GM23338 (cell line): ENCODE data around the gene DOCK1. TPM values are rescaled to one million over a fixed set of nuclear protein-coding genes. Genes with fewer than 3 reads are reported as not detected.

Experiments used
- ATAC-seq: fragments of 200-7000 bp; cut with Tn5 transposase; 3 replicates; pipeline ENCODE4 v1.9.1; 2020
- DNase-seq: peaks from one replicate; pipeline ENCODE4 v3.0.0-alpha.2; 2015; ENCODE audit warnings: low spot score
- H2AFZ ChIP-seq: fragments of 200-600 bp; sonication (generic); 2 replicates; pipeline ENCODE4 v1.8.0; 2016; ENCODE audit warnings: antibody characterized with exemption, mild to moderate bottlenecking, moderate library complexity
- H3F3A ChIP-seq: fragments of 200-600 bp; sonication (generic); replicated peaks from 2 replicates; pipeline ENCODE4 v1.8.0; 2017; ENCODE audit warnings: antibody characterized with exemption, mixed run types, low read depth
- H3K27ac ChIP-seq: fragments of 200-600 bp; sonication (generic); 2 replicates; pipeline ENCODE4 v1.6.1; 2016; ENCODE audit warnings: low read depth
- H3K27me3 ChIP-seq: fragments of 200-600 bp; sonication (generic); 2 replicates; pipeline ENCODE4 v1.8.0; 2016; ENCODE audit warnings: mild to moderate bottlenecking, mixed run types, moderate library complexity; ENCODE audit not compliant: insufficient read depth
- H3K36me3 ChIP-seq: fragments of 200-600 bp; sonication (generic); 2 replicates; pipeline ENCODE4 v1.8.0; 2016; ENCODE audit warnings: mild to moderate bottlenecking; ENCODE audit not compliant: insufficient read depth
- H3K4me1 ChIP-seq: fragments of 200-600 bp; sonication (generic); 2 replicates; pipeline ENCODE4 v1.8.0; 2016; ENCODE audit warnings: mild to moderate bottlenecking, moderate library complexity; ENCODE audit not compliant: insufficient read depth
- H3K4me2 ChIP-seq: fragments of 200-600 bp; sonication (generic); 2 replicates; pipeline ENCODE4 v1.7.1; 2017; ENCODE audit warnings: mixed run types
- H3K4me3 ChIP-seq: fragments of 200-600 bp; sonication (generic); 2 replicates; pipeline ENCODE4 v1.6.1; 2016; ENCODE audit warnings: mixed run types
- H3K79me2 ChIP-seq: fragments of 200-600 bp; sonication (generic); replicated peaks from 2 replicates; pipeline ENCODE4 v1.8.0; 2017; ENCODE audit warnings: mild to moderate bottlenecking; ENCODE audit not compliant: insufficient read depth
- H3K9me2 ChIP-seq: fragments of 200-600 bp; sonication (generic); 2 replicates; pipeline ENCODE4 v1.8.0; 2017; ENCODE audit not compliant: insufficient read depth
- H4K20me1 ChIP-seq: fragments of 200-600 bp; sonication (generic); replicated peaks from 2 replicates; pipeline ENCODE4 v1.8.0; 2017; ENCODE audit warnings: mild to moderate bottlenecking; ENCODE audit not compliant: insufficient read depth
- H3K27ac Mint-ChIP-seq: 2 replicates; pipeline ENCODE4 v1.8.0; 2020; ENCODE audit warnings: inconsistent platforms, mild to moderate bottlenecking, moderate library complexity, mixed read lengths
- H3K27me3 Mint-ChIP-seq: 3 replicates; pipeline ENCODE4 v1.8.0; 2022; ENCODE audit warnings: low read depth, mild to moderate bottlenecking, moderate library complexity, mixed read lengths, inconsistent platforms; ENCODE audit not compliant: insufficient read depth, poor library complexity
- H3K36me3 Mint-ChIP-seq: 3 replicates; pipeline ENCODE4 v1.8.0; 2021; ENCODE audit warnings: low read depth, mild to moderate bottlenecking, inconsistent platforms, moderate library complexity, mixed read lengths
- H3K4me1 Mint-ChIP-seq: 3 replicates; pipeline ENCODE4 v1.8.0; 2020; ENCODE audit warnings: mild to moderate bottlenecking, inconsistent platforms, mixed read lengths
- H3K4me3 Mint-ChIP-seq: 3 replicates; pipeline ENCODE4 v1.8.0; 2021; ENCODE audit warnings: moderate library complexity, mild to moderate bottlenecking, inconsistent platforms, mixed read lengths
- H3K9me3 Mint-ChIP-seq: 3 replicates; pipeline ENCODE4 v1.8.0; 2020; ENCODE audit warnings: moderate library complexity, mild to moderate bottlenecking, inconsistent platforms, mixed read lengths
- CTCF ChIP-seq, 2 experiments: fragments of 200-600 bp in 1 of 2; sonication (generic) in 1 of 2; conservative IDR thresholded peaks; 2 replicates each; pipeline versions ENCODE4 v1.5.1 to v1.6.1; 2016 to 2017; ENCODE audit warnings: antibody characterized with exemption in 2 of 2, low read depth in 2 of 2, mild to moderate bottlenecking in 2 of 2, moderate library complexity in 1 of 2
- ETS1 ChIP-seq: IDR thresholded peaks from 2 replicates; pipeline ENCODE4 v1.6.1; 2016; ENCODE audit warnings: antibody characterized with exemption
- EZH2 ChIP-seq: fragments of 200-600 bp; sonication (generic); IDR thresholded peaks from one replicate; pipeline ENCODE4 v1.8.0; 2017; ENCODE audit warnings: antibody characterized with exemption, mild to moderate bottlenecking, low read depth; ENCODE audit not compliant: unreplicated experiment
- JUNB ChIP-seq: IDR thresholded peaks from one replicate; pipeline ENCODE4 v1.6.1; 2016; ENCODE audit warnings: antibody characterized with exemption; ENCODE audit not compliant: unreplicated experiment
- NANOG ChIP-seq: IDR thresholded peaks from 2 replicates; pipeline ENCODE4 v1.6.1; 2016; ENCODE audit warnings: antibody characterized with exemption, borderline replicate concordance
- POLR2AphosphoS5 ChIP-seq: IDR thresholded peaks from 2 replicates; pipeline ENCODE4 v1.6.1; 2016; ENCODE audit warnings: antibody characterized with exemption, low read depth
- REST ChIP-seq: IDR thresholded peaks from one replicate; pipeline ENCODE4 v1.6.1; 2018; ENCODE audit warnings: antibody characterized with exemption; ENCODE audit not compliant: unreplicated experiment
- ZNF114 ChIP-seq: fragments of 250-450 bp; sonication (Bioruptor Pico); IDR thresholded peaks from 2 replicates; pipeline ENCODE4 v1.5.0; 2020; ENCODE audit warnings: mild to moderate bottlenecking, moderate library complexity
- ZNF331 ChIP-seq: fragments of 250-450 bp; sonication (Bioruptor Pico); IDR thresholded peaks from 2 replicates; pipeline ENCODE4 v1.5.0; 2020; ENCODE audit warnings: low read depth, mild to moderate bottlenecking, moderate library complexity
- polyA plus RNA-seq: library from polyadenylated mRNA; unstranded; fragments of >200 nt; fragmentation: Nextera tagmentation; extraction: Ambion mirVana; gene quantifications from 2 replicates; pipeline ENCODE4 v1.2.1, GENCODE V29; 2016
- total RNA-seq: library from RNA; depleted of rRNA; stranded (reverse); fragments of >200 nt; shearing (Covaris generic); gene quantifications from 2 replicates; pipeline ENCODE4 v1.2.3, GENCODE V29; 2014

The DOCK1 gene
- total and polyA plus RNA-seq, 2 experiments from 2014 or later, result 13.2 to 55.3 TPM

GRCh38 chr10:126972635-126973414, 67.6 kb downstream of the DOCK1 start (continued):
- TF ChIP-seq CTCF (conservative IDR thresholded peaks at IDR 0.05; ENCODE audit: low read depth in 2 of 2) (no peak), EZH2 (no peak), JUNB (no peak), NANOG (no peak), ETS1 (no peak), REST (no peak), POLR2AphosphoS5 (no peak)

- Histone ChIP-seq H3K4me2 (no peak overlapping the region), H3K9me2 (no peaks in the 10 kb centered on the region), H3K79me2 (peaks cover under 1% of the 10 kb centered on the region; the same call in 1 of the 2 replicates), H3K4me1 (peaks cover 10% of the 10 kb centered on the region), H3F3A (no peaks in the 10 kb centered on the region), H4K20me1 (no peaks in the 10 kb centered on the region; the same call in 1 of the 2 replicates), H3K27me3 (no peaks in the 10 kb centered on the region), H2AFZ (no peak overlapping the region), H3K4me3 (no peak overlapping the region), H3K27ac (no peak overlapping the region), H3K36me3 (peaks cover 3% of the 10 kb centered on the region; the same call in 1 of the 2 replicates)
- H3K4me1 Mint-ChIP-seq, result peaks cover 24% of the 10 kb centered on the region
- H3K4me3 Mint-ChIP-seq, result no peak overlapping the region
- H3K27me3 Mint-ChIP-seq, result peaks cover 4% of the 10 kb centered on the region
- DNase-seq, result no peak
- peaks cover 36% of the 10 kb centered on the region for H3K36me3 Mint-ChIP-seq
- H3K27ac Mint-ChIP-seq, result no peak overlapping the region
- no peaks in the 10 kb centered on the region for H3K9me3 Mint-ChIP-seq
- no peak for ATAC-seq
- TF ChIP-seq CTCF (conservative IDR thresholded peaks at IDR 0.05; ENCODE audit: low read depth in 2 of 2) (no peak), ZNF331 (CRISPR knock-in tag) (no peak), NANOG (no peak), JUNB (no peak), ETS1 (no peak), ZNF114 (no peak), EZH2 (no peak)
Measured at GRCh38 chr10:126975221-126975620, 70.0 kb downstream of the DOCK1 start.
